Measurements from ENCODE around the gene C1QTNF9. TPM values are rescaled to one million over a fixed set of nuclear protein-coding genes. Genes with fewer than 3 reads are reported as not detected.
"Not testable (repeated sequence)": the region's sequence is repeated elsewhere in the genome, so short reads cannot be mapped to it uniquely, and the experiment has no call there.

C1QTNF9 gene
- total RNA-seq, 3 donors from 2014 or later: not detected

DNA sequence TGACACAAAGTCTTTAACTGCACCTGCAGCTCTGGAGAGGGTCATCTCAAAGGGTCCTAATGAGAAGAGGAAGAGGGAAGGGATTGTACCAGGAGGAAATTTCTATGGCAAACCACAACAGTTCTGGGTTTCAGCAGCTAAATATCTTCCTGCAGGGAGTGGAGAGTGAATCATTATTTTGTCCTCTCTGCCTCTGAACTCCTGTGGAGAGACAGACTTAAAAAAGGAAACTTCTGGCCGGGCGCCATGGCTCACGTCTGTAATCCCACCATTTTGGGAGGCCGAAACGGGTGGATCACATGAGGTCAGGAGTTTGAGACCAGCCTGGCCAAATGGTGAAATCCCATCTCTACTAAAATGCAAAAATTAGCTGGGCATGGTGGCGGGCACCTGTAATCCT is 16.9 kb upstream of the C1QTNF9 start:
- peaks cover 65% of the 10 kb centered on the region for H3K36me3 Mint-ChIP-seq (ENCODE audit: insufficient read depth)
- no peaks in the 10 kb centered on the region for H3K4me1 Mint-ChIP-seq (ENCODE audit: low read depth)
- ATAC-seq (no peak), DNase-seq (no peak)
- no peak overlapping the region for H3K4me3 Mint-ChIP-seq
- no peaks in the 10 kb centered on the region for H3K9me3 Mint-ChIP-seq
- H3K27me3 Mint-ChIP-seq (ENCODE audit: low read depth): no peaks in the 10 kb centered on the region

DNA sequence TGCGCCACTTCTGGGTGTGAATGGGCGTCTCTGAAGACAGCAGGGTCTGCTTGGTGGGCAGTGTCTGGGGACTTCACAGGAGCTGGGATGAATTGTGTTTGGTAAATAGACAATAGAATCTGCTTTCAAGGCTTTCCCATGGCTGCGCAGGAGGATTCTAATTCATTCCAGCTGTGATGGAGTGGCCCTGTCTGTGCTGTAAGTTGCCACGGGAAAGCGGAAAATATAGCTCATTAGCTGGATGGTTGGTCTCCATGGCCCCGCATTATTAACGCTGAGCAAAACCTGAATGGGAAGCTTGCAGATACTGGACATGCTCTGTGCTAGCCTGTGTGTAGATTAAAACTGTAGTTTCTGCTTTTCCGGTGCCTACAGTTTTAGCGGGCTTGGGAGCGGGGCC is 15.6 kb upstream of the C1QTNF9 start:
- DNase-seq: no peak
- peaks cover 66% of the 10 kb centered on the region for H3K36me3 Mint-ChIP-seq (ENCODE audit: insufficient read depth)
- no peaks in the 10 kb centered on the region for H3K9me3 Mint-ChIP-seq
- H3K4me1 Mint-ChIP-seq (ENCODE audit: low read depth): no peaks in the 10 kb centered on the region
- H3K4me3 Mint-ChIP-seq: no peak overlapping the region
- H3K27me3 Mint-ChIP-seq (ENCODE audit: low read depth): no peaks in the 10 kb centered on the region
- ATAC-seq: no peak

DNA sequence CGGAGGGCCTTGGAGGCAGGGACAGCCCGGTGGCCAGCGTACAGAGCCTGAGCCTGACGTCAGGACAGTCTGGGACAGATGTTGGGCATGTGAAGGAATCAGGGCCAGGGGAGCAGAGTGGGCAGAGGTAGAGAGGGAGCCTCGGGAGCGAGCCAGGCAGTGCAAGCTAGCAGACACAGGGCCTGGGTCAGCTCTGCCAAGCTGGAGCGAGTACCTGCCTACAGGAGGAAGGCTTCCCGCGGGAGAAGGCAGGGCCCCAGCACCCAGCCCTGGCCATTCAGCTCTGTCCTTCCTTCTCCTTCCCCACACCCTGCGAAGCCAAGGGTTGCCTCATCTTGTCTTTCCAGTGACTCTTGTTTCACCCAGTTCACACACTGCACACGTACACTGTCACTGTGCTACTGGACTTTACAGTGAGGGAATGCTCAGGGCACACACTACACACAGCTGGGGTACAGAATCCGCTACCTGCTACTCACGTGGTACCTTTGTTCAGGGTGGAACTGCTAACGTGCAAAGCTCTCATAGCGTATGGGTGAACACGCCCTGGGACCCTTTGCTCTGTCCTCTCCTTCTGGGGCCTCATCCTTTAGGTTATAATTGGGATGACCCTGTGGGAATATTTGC is 9.8 kb upstream of the C1QTNF9 start:
- peaks cover 62% of the 10 kb centered on the region for H3K36me3 Mint-ChIP-seq (ENCODE audit: insufficient read depth)
- H3K9me3 Mint-ChIP-seq: no peaks in the 10 kb centered on the region
- H3K4me1 Mint-ChIP-seq (ENCODE audit: low read depth): no peaks in the 10 kb centered on the region
- DNase-seq: no peak
- H3K4me3 Mint-ChIP-seq: no peak overlapping the region
- no peaks in the 10 kb centered on the region for H3K27me3 Mint-ChIP-seq (ENCODE audit: low read depth)
- ATAC-seq: no peak

DNA sequence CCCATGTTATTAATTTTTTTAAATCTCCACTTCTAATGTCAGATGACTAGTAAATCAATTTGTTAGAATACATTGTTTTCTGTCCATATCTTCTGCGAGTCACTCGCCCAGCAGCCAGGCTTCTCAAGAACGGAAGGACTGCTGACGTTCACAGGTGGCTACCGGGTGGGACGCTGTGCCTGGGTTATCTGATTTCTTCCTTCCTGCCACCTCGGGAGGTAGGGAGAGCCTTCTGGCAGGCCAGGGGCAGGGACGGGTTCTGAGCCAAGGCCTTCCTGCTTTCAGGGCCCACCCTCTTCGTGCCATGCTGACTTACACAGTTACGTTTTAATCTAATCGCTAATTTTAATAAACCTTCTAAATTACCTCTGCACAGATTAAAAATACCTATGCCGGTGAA is 7.9 kb upstream of the C1QTNF9 start:
- DNase-seq (no peak), ATAC-seq (no peak)
- Mint-ChIP-seq H3K9me3 (no peaks in the 10 kb centered on the region), H3K4me3 (no peak overlapping the region), H3K36me3 (ENCODE audit: insufficient read depth) (peaks cover 63% of the 10 kb centered on the region), H3K4me1 (ENCODE audit: low read depth) (no peaks in the 10 kb centered on the region), H3K27me3 (ENCODE audit: low read depth) (no peaks in the 10 kb centered on the region)

DNA sequence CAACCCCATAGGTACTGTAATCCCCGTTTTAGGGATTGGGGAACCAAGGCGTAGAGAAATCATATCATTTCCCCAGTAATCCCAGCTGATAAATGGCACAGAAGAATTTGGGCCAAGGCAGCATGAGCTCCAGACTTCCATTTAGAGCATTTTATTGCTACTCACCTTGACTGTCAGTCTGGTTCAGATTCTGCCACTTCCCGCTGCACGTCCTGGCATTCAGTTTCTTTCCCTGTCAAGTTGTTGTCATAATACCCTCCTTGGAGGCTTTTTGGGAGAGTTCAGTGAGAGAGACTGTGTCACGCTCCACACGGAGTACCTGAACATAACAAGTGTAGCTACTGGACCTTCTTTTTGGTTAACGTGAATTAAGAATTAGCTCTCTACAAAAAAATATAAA is 7.5 kb upstream of the C1QTNF9 start:
- DNase-seq: no peak
- Mint-ChIP-seq H3K4me3 (no peak overlapping the region), H3K4me1 (ENCODE audit: low read depth) (no peaks in the 10 kb centered on the region), H3K27me3 (ENCODE audit: low read depth) (no peaks in the 10 kb centered on the region), H3K36me3 (ENCODE audit: insufficient read depth) (peaks cover 61% of the 10 kb centered on the region), H3K9me3 (no peaks in the 10 kb centered on the region)
- no peak for ATAC-seq

DNA sequence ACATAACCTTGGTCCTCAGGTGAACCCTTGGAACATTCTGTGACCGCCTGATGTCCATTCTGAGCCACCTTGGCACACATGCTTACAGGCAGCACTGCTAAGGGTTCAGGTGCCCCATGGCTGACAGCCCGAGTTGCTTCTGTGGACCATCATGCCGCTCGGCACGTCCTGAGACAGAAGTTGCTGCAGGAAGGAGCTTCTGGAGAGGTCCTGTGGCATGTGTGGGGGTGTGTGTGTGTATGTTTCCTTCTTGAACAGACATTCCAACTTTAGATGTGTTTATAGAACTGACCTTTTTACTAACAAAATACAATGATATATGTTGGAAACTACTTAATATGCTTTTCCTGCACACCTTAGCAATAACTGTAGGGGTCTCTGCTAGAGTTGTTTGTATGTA is 4.8 kb upstream of the C1QTNF9 start:
- H3K9me3 Mint-ChIP-seq: no peaks in the 10 kb centered on the region
- no peaks in the 10 kb centered on the region for H3K27me3 Mint-ChIP-seq (ENCODE audit: low read depth)
- DNase-seq: no peak
- peaks cover 39% of the 10 kb centered on the region for H3K36me3 Mint-ChIP-seq (ENCODE audit: insufficient read depth)
- no peak for ATAC-seq
- no peak overlapping the region for H3K4me3 Mint-ChIP-seq
- peaks cover 2% of the 10 kb centered on the region for H3K4me1 Mint-ChIP-seq (ENCODE audit: low read depth)

DNA sequence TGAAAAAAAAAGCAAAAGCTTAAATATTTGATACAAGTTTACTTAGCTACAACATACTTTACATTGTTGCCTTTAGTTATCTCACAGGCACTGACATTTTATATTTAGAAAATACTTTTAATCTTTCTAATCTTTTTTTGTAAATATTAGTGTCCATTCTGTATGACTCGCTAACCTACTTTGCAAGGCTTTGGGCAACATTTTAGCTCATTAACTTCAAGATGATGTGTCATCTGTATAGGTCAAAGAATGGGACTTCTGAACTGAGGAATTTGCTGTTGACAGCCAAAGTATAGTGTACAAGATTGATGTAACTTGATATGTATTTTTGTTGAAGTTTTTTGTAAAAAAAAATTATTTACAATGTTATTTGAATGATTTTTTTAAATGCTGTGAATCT is 2.7 kb upstream of the C1QTNF9 start:
- H3K36me3 Mint-ChIP-seq (ENCODE audit: insufficient read depth): peaks cover 25% of the 10 kb centered on the region
- H3K27me3 Mint-ChIP-seq (ENCODE audit: low read depth): no peaks in the 10 kb centered on the region
- no peak overlapping the region for H3K4me3 Mint-ChIP-seq
- DNase-seq (no peak), ATAC-seq (no peak)
- peaks cover 2% of the 10 kb centered on the region for H3K4me1 Mint-ChIP-seq (ENCODE audit: low read depth)
- H3K9me3 Mint-ChIP-seq: no peaks in the 10 kb centered on the region

DNA sequence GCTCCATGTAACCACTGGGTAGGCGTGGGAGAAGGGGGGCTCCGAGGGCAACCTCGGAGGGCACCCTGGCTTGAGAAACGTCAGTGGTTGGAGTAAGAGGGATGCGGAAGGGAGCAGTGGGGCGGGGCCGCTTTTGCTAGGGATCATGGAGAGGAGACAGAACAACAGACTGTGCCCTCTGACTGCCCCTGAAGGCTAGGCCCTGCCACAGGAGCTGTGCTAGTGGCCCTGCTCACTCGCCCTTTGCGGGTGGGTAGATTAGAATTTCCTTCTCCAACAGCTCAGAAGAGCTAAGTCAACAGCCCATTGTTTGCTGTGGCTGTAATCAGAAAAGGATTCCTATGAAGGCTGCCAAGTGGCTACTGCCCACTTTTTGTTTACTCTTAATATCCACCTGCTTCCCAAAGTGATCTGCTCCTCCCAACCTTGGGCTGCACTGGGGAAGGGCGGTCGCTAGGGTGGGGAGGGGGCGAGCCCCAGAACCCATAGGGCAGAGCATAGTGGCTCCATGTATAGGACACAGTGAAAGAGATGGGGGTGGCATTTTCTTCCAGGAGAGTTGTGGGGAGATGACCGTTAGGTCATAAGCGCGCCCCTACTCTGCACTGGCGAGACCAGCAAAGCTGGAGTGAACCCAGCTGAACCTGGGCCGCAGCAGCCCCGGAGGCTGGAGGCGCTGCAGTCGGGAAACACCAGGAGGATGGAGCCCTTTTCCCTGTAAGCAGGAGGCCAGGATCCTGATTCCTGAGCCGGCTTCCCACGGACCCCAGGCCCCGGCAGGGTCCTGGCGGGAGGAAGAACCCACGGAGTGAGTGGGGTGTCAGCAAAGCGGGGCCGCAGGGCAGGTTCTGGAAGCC is 1.9 kb upstream of the C1QTNF9 start:
- ATAC-seq: peak; percentile 10 to 21

DNA sequence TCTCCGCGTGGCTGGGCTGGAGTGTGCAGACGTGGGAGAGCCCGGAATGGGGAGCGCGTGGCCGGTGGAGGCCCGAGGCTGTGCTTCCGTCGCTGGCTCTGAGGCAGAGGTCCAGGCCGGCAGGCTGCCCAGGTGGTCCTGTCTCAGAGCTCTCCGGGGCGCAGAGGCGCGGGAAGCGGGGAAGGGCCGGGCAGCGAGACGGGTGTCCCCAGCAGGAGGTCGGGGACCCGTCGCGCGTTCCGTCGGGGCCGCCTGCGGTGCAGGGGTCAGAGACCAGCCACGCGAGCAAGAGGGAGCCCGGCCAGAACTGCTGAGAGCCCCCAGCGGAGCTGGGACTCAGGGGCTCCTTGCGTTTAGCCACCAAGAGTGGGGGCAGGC is 1.3 kb upstream of the C1QTNF9 start:
- Mint-ChIP-seq H3K36me3 (ENCODE audit: insufficient read depth) (peaks cover 18% of the 10 kb centered on the region), H3K9me3 (no peaks in the 10 kb centered on the region), H3K27me3 (ENCODE audit: low read depth) (no peaks in the 10 kb centered on the region), H3K4me1 (ENCODE audit: low read depth) (peaks cover 2% of the 10 kb centered on the region), H3K4me3 (no peak overlapping the region)
- DNase-seq (no peak), ATAC-seq (no peak)

More for the DNA sequence above, 1.9 kb upstream of the C1QTNF9 start:
- Mint-ChIP-seq H3K27me3 (ENCODE audit: low read depth) (no peaks in the 10 kb centered on the region), H3K36me3 (ENCODE audit: insufficient read depth) (peaks cover 23% of the 10 kb centered on the region), H3K9me3 (no peaks in the 10 kb centered on the region), H3K4me1 (ENCODE audit: low read depth) (peaks cover 2% of the 10 kb centered on the region), H3K4me3 (no peak overlapping the region)
- DNase-seq: no peak

DNA sequence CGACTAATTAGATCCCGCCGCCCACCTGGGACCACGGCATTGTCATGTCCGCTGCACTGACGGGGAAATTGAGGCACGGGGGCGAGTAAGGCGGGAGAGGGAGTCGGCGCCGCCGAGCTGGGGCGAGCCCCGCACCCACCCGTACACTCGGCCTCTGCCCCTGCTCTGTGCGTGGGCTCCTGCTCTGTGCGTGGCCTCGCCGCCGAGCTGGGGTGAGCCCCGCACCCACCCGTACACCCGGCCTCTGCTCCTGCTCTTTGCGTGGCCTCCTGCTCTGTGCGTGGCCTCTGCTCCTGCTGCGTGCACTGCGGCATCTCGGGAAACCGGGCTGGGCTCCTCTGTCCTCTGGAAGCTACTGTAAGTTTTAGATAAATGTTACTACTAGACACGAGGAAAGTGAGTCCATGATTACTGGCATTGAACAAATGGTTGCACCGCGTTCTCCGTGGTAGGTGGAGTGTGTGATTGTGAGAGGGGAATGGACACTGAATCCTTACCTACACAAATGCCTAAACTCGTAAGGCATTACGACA is 826 bp upstream of the C1QTNF9 start:
- peaks cover 2% of the 10 kb centered on the region for H3K4me1 Mint-ChIP-seq (ENCODE audit: low read depth)
- H3K27me3 Mint-ChIP-seq (ENCODE audit: low read depth): no peaks in the 10 kb centered on the region
- H3K4me3 Mint-ChIP-seq: no peak overlapping the region
- DNase-seq: no peak
- peak in 1 of 2 donors; percentile 25 for ATAC-seq
- no peaks in the 10 kb centered on the region for H3K9me3 Mint-ChIP-seq
- peaks cover 13% of the 10 kb centered on the region for H3K36me3 Mint-ChIP-seq (ENCODE audit: insufficient read depth)

DNA sequence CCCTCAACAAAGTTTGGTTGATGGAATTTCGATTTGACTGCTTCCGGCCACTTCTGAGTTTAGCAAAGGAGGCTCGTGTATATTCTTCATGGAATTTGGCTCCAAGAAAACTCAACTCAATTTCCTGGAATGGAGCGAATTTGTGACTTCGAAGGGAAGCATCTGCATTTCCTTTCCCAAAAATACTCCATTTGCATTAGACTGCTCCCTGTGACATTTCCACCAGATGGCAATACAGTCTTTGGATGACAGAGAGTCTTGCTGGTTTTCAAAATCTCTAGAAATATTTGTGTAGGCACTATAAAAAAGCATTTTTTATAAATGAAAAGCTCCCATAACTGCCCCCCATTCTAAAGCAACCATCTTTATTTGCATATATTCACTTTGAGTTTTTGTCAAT is 4.1 kb downstream of the C1QTNF9 start:
- Mint-ChIP-seq H3K27me3 (ENCODE audit: low read depth) (no peaks in the 10 kb centered on the region), H3K4me1 (ENCODE audit: low read depth) (peaks cover 2% of the 10 kb centered on the region), H3K36me3 (ENCODE audit: insufficient read depth) (no peaks in the 10 kb centered on the region), H3K9me3 (no peaks in the 10 kb centered on the region), H3K4me3 (no peak overlapping the region)
- ATAC-seq: no peak
- DNase-seq: no peak

DNA sequence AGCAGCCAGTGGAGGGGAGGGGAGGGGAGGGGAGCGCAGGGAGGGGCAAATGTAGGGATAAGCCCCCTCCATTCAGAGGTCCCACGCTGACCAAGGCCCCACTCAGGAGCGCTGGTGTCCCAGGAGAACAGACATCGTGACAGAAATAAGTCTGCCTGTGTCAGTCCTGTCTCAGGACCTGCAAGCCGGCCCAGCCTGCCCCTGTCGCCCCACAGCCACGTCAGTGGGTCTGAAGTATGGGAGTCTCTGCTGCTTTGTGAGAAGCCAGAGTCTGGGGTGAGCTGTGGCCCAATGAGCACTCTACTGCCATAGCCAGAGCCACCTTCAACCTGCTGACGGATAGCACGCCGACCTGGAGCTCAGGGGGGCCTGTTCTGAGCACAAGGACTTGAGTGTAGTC is 8.5 kb downstream of the C1QTNF9 start:
- H3K4me1 Mint-ChIP-seq (ENCODE audit: low read depth); H3K4me3 Mint-ChIP-seq; DNase-seq; H3K36me3 Mint-ChIP-seq (ENCODE audit: insufficient read depth); H3K9me3 Mint-ChIP-seq; H3K27me3 Mint-ChIP-seq (ENCODE audit: low read depth); ATAC-seq: not testable (repeated sequence)

DNA sequence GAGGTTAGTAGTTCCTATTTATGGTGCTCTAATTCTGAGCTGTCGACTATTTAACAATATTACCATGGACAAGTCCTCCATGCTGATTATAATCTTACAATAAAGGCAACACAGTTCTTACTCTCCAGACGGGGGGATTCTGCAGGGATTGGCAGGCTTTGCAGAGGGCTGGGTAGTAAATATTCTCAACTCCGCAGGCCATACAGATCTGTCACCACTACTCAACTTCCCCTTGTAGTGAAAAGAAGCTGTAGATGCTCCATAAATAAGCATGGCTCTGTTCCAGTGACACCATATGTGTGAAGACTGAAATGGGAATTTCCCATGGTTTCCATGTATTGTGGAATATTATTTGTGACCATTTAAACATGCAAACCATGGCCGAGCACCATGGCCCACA is 9.5 kb downstream of the C1QTNF9 start:
- not testable (repeated sequence) for H3K4me1 Mint-ChIP-seq (ENCODE audit: low read depth); H3K9me3 Mint-ChIP-seq

DNA sequence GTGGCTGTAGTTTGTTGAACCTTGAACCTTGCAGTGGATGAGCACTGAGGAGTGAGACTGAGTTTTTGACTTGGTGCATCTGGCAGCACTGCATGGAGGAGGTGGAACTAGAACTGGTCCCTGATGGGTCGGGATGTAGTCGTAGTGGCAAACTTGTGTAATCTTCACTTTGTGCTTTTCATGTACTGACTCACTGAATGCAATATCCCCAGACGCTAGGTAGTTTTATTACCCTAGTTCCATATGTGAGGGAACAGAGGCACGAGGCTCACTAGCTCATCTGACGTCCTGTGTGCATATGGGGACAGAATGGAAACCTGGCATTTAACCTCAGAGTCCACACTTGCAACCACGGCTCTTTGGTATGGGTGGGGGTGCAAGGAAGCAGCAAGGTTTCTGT is 10.3 kb downstream of the C1QTNF9 start:
- H3K27me3 Mint-ChIP-seq (ENCODE audit: low read depth): peaks cover 15% of the 10 kb centered on the region
- H3K4me3 Mint-ChIP-seq; H3K4me1 Mint-ChIP-seq (ENCODE audit: low read depth); DNase-seq; H3K36me3 Mint-ChIP-seq (ENCODE audit: insufficient read depth); H3K9me3 Mint-ChIP-seq; ATAC-seq: not testable (repeated sequence)

More for the DNA sequence above, 9.5 kb downstream of the C1QTNF9 start:
- not testable (repeated sequence) for H3K4me3 Mint-ChIP-seq; H3K36me3 Mint-ChIP-seq (ENCODE audit: insufficient read depth); DNase-seq; ATAC-seq
- peaks cover 12% of the 10 kb centered on the region for H3K27me3 Mint-ChIP-seq (ENCODE audit: low read depth)

DNA sequence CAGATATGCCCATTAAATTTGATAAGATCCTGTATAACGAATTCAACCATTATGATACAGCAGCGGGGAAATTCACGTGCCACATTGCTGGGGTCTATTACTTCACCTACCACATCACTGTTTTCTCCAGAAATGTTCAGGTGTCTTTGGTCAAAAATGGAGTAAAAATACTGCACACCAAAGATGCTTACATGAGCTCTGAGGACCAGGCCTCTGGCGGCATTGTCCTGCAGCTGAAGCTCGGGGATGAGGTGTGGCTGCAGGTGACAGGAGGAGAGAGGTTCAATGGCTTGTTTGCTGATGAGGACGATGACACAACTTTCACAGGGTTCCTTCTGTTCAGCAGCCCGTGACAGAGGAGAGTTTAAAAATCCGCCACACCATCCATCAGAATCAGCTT is 12.0 kb downstream of the C1QTNF9 start:
- not testable (repeated sequence) for H3K4me1 Mint-ChIP-seq (ENCODE audit: low read depth); H3K4me3 Mint-ChIP-seq; H3K9me3 Mint-ChIP-seq; H3K36me3 Mint-ChIP-seq (ENCODE audit: insufficient read depth); DNase-seq; ATAC-seq
- H3K27me3 Mint-ChIP-seq (ENCODE audit: low read depth): peaks cover 31% of the 10 kb centered on the region
